ENCODE measurements around the gene TTC8.

Gene TTC8

DNA sequence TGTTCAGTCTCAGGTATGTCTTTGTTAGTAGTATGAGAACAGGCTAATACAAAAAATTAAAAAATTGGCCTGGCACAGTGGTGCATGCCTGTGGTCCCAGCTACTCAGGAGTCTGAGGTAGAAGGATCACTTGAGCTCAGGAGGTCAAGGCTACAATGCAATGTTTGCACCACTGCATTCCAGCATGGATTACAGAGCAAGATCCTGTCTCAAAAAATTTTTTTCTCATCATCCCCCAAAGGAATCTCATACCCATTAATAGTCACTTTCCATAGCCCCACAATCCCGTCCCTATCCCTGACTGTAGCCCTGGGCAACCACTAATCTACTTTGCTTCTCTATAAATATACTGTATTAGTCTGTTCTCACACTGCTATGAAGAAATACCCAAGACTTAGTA lies 57.8 kb downstream of the TTC8 start (continued):
- TF ChIP-seq, protein P1, sequence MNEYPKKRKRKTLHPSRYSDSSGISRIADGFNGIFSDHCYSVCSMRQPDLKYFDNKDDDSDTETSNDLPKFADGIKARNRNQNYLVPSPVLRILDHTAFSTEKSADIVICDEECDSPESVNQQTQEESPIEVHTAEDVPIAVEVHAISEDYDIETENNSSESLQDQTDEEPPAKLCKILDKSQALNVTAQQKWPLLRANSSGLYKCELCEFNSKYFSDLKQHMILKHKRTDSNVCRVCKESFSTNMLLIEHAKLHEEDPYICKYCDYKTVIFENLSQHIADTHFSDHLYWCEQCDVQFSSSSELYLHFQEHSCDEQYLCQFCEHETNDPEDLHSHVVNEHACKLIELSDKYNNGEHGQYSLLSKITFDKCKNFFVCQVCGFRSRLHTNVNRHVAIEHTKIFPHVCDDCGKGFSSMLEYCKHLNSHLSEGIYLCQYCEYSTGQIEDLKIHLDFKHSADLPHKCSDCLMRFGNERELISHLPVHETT (tag by site-specific recombination; IDR thresholded peaks at IDR 0.05) = no peak
- TF ChIP-seq ZNF626 (tag by site-specific recombination; IDR thresholded peaks at IDR 0.05) = no peak
- TF ChIP-seq, protein P2, sequence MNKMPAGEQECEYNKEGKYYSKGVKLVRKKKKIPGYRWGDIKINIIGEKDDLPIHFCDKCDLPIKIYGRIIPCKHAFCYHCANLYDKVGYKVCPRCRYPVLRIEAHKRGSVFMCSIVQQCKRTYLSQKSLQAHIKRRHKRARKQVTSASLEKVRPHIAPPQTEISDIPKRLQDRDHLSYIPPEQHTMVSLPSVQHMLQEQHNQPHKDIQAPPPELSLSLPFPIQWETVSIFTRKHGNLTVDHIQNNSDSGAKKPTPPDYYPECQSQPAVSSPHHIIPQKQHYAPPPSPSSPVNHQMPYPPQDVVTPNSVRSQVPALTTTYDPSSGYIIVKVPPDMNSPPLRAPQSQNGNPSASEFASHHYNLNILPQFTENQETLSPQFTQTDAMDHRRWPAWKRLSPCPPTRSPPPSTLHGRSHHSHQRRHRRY (tag by site-specific recombination; IDR thresholded peaks at IDR 0.05) = no peak

DNA sequence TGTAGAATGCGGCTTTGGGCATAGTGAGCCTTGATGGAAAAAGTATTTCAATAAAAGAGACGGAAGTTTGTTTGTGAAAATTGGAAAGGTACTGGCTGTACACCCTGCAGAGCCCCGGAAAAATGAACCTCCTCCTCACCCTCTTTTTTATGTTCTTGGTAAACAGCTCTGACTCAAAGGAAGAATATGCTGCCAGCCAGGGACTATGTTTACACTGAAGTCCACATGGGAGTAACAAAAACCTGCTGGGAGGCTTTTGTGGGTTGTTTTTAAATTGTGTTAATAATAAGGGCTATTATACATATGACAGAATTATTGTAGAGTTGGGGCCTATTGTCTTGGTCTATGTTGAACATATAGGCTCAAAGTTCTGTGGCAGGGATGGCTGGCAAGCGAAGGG lies 70.7 kb downstream of the TTC8 start:
- ChIA-PET POLR2A (no interaction called here), CTCF (interaction anchor here (0.6 kb wide), 1 partner anchor 228 kb away, joined by 3 read pairs; no protein-coding TSS in a partner anchor)
- H3K4me3 ChIP-seq (ENCODE audit: low read depth, low read length) = no peak overlapping the region
- TF ChIP-seq, protein P3, sequence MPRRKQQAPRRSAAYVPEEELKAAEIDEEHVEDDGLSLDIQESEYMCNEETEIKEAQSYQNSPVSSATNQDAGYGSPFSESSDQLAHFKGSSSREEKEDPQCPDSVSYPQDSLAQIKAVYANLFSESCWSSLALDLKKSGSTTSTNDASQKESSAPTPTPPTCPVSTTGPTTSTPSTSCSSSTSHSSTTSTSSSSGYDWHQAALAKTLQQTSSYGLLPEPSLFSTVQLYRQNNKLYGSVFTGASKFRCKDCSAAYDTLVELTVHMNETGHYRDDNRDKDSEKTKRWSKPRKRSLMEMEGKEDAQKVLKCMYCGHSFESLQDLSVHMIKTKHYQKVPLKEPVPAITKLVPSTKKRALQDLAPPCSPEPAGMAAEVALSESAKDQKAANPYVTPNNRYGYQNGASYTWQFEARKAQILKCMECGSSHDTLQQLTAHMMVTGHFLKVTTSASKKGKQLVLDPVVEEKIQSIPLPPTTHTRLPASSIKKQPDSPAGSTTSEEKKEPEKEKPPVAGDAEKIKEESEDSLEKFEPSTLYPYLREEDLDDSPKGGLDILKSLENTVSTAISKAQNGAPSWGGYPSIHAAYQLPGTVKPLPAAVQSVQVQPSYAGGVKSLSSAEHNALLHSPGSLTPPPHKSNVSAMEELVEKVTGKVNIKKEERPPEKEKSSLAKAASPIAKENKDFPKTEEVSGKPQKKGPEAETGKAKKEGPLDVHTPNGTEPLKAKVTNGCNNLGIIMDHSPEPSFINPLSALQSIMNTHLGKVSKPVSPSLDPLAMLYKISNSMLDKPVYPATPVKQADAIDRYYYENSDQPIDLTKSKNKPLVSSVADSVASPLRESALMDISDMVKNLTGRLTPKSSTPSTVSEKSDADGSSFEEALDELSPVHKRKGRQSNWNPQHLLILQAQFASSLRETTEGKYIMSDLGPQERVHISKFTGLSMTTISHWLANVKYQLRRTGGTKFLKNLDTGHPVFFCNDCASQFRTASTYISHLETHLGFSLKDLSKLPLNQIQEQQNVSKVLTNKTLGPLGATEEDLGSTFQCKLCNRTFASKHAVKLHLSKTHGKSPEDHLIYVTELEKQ (tag by site-specific recombination; IDR thresholded peaks at IDR 0.05; ENCODE audit: borderline replicate concordance) = no peak
- TF ChIP-seq ZBTB20 (tag by site-specific recombination; IDR thresholded peaks at IDR 0.05) = no peak
- TF ChIP-seq ZNF558 (tag by site-specific recombination; IDR thresholded peaks at IDR 0.05) = no peak
- TF ChIP-seq, protein P4, sequence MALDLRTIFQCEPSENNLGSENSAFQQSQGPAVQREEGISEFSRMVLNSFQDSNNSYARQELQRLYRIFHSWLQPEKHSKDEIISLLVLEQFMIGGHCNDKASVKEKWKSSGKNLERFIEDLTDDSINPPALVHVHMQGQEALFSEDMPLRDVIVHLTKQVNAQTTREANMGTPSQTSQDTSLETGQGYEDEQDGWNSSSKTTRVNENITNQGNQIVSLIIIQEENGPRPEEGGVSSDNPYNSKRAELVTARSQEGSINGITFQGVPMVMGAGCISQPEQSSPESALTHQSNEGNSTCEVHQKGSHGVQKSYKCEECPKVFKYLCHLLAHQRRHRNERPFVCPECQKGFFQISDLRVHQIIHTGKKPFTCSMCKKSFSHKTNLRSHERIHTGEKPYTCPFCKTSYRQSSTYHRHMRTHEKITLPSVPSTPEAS (tag by site-specific recombination; IDR thresholded peaks at IDR 0.05) = no peak
- TF ChIP-seq, protein P5, sequence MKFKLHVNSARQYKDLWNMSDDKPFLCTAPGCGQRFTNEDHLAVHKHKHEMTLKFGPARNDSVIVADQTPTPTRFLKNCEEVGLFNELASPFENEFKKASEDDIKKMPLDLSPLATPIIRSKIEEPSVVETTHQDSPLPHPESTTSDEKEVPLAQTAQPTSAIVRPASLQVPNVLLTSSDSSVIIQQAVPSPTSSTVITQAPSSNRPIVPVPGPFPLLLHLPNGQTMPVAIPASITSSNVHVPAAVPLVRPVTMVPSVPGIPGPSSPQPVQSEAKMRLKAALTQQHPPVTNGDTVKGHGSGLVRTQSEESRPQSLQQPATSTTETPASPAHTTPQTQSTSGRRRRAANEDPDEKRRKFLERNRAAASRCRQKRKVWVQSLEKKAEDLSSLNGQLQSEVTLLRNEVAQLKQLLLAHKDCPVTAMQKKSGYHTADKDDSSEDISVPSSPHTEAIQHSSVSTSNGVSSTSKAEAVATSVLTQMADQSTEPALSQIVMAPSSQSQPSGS (tag by site-specific recombination; IDR thresholded peaks at IDR 0.05; ENCODE audit: low read depth) = no peak
- TF ChIP-seq, protein P6, sequence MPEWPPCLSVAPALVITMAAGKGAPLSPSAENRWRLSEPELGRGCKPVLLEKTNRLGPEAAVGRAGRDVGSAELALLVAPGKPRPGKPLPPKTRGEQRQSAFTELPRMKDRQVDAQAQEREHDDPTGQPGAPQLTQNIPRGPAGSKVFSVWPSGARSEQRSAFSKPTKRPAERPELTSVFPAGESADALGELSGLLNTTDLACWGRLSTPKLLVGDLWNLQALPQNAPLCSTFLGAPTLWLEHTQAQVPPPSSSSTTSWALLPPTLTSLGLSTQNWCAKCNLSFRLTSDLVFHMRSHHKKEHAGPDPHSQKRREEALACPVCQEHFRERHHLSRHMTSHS (tag by site-specific recombination; IDR thresholded peaks at IDR 0.05) = no peak
- no peak for TF ChIP-seq ZNF391 (tag by site-specific recombination; IDR thresholded peaks at IDR 0.05; ENCODE audit: borderline replicate concordance, low read depth)
- TF ChIP-seq ZBTB17 (tag by site-specific recombination; IDR thresholded peaks at IDR 0.05) = no peak
- no peak for TF ChIP-seq TRIM28 (IDR thresholded peaks at IDR 0.05; ENCODE audit: borderline replicate concordance, low read length)
- no peak for TF ChIP-seq ZNF112 (tag by site-specific recombination; IDR thresholded peaks at IDR 0.05)
- TF ChIP-seq, protein P7, sequence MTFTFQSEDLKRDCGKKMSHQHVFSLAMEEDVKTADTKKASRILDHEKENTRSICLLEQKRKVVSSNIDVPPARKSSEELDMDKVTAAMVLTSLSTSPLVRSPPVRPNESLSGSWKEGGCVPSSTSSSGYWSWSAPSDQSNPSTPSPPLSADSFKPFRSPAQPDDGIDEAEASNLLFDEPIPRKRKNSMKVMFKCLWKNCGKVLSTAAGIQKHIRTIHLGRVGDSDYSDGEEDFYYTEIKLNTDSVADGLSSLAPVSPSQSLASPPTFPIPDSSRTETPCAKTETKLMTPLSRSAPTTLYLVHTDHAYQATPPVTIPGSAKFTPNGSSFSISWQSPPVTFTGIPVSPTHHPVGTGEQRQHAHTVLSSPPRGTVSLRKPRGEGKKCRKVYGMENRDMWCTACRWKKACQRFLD (tag by site-specific recombination; IDR thresholded peaks at IDR 0.05) = no peak
- TF ChIP-seq ZNF341 (tag by site-specific recombination; IDR thresholded peaks at IDR 0.05; ENCODE audit: low read depth) = no peak
- TF ChIP-seq ZNF596 (tag by site-specific recombination; IDR thresholded peaks at IDR 0.05) = no peak
- no peak for TF ChIP-seq ZNF302 (tag by site-specific recombination; IDR thresholded peaks at IDR 0.05; ENCODE audit: low read depth)
- TF ChIP-seq, protein P8, sequence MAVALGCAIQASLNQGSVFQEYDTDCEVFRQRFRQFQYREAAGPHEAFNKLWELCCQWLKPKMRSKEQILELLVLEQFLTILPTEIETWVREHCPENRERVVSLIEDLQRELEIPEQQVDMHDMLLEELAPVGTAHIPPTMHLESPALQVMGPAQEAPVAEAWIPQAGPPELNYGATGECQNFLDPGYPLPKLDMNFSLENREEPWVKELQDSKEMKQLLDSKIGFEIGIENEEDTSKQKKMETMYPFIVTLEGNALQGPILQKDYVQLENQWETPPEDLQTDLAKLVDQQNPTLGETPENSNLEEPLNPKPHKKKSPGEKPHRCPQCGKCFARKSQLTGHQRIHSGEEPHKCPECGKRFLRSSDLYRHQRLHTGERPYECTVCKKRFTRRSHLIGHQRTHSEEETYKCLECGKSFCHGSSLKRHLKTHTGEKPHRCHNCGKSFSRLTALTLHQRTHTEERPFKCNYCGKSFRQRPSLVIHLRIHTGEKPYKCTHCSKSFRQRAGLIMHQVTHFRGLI (tag by site-specific recombination; IDR thresholded peaks at IDR 0.05) = no peak
- TF ChIP-seq ZNF202 (tag by site-specific recombination; IDR thresholded peaks at IDR 0.05; ENCODE audit: borderline replicate concordance) = no peak
- no peaks in the 10 kb centered on the region for H3K4me1 ChIP-seq (ENCODE audit: control insufficient read depth, insufficient read depth, low read length)
- no peaks in the 10 kb centered on the region for H3K36me3 ChIP-seq (ENCODE audit: control insufficient read depth in 2 of 2, insufficient read depth in 1 of 2, low read length in 2 of 2)
- H3K27ac ChIP-seq (ENCODE audit: extremely low read depth, low read depth, low read length) = no peak overlapping the region
- H3K9me3 ChIP-seq (ENCODE audit: control insufficient read depth, insufficient read depth, low read depth, low read length) = no peaks in the 10 kb centered on the region; the same call in 1 of the 2 replicates

Data from HEK293 (cell line).